Ureter (tissue), 1 donor: Measurements from ENCODE around the gene INSIG2. TPM values are rescaled to one million over a fixed set of nuclear protein-coding genes. Genes with fewer than 3 reads are reported as not detected.

Experiments used
- DNase-seq: peaks from one replicate; pipeline ENCODE4 v3.0.0-alpha.2; 2020; ENCODE audit warnings: low spot score
- total RNA-seq: library from RNA; stranded (reverse); gene quantifications from one replicate; pipeline ENCODE4 v1.2.4, GENCODE V29; 2023
- donor health status: DM: yes; HTN: yes; CAD: no.

Gene INSIG2
- total RNA-seq, 1 donor from 2014 or later = 14.3 TPM

DNA sequence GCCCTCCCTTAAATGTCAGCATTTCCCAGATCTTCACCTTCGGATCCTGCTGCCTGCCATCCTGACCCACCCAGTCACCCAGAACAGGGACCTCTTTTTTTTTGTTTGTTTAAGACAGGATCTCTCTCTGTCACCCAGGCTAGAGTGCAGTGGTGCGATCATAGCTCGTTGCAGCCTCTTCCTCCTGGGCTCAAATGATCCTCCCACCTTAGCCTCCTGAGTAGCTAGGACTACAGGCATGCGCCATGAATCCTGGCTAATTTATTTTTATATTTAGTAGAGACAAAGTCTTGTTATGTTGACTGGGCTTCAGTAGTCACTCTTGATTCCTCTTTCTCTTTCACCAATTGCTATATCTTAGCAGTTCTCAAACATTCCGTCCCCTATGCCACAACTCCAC, 39.0 kb downstream of the INSIG2 start:
- no peak for DNase-seq

DNA sequence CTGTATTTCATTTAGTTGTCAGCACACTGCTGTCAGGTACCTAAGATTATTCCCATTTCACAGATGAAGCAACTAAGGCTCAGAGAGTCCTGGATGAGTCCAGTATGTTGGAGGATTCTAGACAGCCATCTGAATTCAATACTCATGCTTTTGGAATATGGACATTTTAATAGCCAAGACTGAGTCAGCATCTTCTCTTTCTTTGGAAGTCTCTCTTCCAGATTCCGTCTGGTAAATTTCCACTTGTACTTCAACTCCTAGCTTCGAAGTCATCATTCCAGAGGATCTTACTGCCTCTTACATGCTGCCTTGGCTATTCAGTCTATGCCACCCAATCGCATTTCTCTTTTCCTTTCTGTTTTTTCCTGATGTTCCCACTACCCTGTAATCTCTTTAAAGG, 40.6 kb downstream of the INSIG2 start:
- DNase-seq = no peak

DNA sequence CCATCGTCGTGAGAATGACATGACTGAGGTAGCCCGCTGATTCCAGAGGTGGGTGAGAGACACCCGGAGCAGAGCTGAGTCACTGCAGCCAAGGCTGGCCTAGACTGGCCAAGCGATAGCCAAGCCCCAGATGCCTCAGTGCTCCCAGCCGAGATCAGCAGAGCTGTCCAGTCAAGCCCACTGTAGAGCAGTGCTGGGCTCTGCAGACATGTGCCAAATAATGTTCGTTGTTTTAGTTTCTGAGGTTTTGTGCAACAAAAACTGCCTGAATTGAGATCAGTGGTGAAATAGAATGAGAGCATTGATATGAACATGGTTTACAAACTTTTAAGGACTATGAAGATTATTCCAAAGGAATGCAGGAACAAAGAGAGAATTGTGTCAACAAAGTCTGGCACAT, 42.1 kb downstream of the INSIG2 start:
- no peak for DNase-seq

- DNase-seq = no peak
Observed at GRCh38 chr2:118131771-118132170, 43.5 kb downstream of the INSIG2 start.

DNA sequence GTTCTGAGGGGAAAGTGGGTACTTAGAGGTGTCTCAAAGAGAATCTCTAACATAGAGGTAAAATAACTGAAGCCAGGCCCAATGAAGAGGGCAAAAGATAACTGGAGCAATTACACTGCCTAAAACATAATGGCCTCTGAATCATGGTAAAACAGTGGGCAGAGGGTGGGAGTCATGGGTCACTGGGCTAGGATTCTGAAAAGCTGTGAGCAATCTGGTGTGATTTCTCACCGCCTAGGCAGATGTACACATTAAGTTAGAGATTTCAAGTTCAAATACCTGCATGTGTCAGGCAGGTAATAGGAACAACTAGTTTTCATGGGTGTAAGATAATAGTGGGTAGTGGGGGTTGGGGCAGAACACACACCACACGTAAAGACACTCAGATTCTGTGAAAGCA, 45.6 kb downstream of the INSIG2 start:
- DNase-seq = no peak

- DNase-seq = no peak
Observed at GRCh38 chr2:118134650-118135049, 46.4 kb downstream of the INSIG2 start.

- no peak for DNase-seq
Observed at GRCh38 chr2:118145207-118145606, 56.9 kb downstream of the INSIG2 start.

DNA sequence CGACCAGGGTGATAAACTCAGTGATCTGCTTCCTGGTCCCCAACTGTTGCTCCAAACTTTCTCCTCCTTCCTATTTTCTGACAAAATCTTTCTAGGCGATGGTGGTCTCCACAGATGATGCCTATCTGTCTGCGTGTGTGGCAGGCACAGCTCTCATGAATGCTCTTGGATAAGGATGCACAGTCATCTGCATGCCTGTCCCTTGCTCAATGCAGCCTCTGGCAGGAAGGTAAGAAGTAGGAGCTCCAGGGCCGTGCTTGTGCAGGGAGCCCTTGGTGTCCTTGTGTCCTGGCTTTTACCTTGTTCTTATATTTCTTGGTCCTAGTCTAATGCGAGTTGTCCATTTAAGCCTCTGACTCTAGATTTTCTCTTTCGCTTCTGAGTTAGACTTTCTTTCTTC, 57.5 kb downstream of the INSIG2 start:
- DNase-seq = no peak

GRCh38 chr2:118146315-118147283, 58.3 kb downstream of the INSIG2 start:
- DNase-seq = no peak

DNA sequence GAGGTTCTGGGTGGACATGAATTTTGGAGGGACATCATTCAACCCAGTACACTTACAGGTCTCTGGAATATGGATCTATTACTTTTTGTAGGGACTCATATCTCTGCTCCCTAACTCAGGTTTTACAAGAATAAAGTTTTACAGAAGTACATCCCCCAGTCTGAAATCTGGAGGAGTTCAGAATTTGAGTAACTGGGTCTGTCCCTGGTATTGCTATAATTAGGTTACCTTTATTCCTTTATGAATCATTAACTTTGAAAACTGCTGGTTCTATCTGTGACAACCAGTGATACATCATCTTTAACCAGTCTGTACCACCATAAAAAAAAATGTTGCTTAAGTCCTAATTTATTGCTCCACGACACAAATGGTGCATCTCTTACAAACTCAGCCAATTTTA, 59.9 kb downstream of the INSIG2 start:
- no peak for DNase-seq

DNA sequence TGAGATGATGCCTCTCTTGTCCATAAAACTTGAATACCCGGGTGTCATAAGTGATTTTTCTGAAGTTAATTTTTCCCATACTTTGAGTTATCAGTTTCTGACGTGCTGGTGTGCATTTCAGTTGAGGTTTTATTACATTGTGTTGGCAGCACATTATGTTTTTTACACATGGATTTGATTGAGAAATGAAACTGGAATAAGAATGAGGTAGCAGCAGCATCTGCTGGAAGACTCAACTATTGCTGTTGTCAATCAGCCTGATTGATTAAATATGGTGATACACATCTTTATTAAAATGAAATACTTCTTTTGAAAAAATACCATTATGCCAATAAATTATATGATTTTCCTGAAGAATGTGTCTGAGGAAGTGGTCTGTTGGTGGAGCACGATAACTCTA, 60.5 kb downstream of the INSIG2 start:
- no peak for DNase-seq

DNA sequence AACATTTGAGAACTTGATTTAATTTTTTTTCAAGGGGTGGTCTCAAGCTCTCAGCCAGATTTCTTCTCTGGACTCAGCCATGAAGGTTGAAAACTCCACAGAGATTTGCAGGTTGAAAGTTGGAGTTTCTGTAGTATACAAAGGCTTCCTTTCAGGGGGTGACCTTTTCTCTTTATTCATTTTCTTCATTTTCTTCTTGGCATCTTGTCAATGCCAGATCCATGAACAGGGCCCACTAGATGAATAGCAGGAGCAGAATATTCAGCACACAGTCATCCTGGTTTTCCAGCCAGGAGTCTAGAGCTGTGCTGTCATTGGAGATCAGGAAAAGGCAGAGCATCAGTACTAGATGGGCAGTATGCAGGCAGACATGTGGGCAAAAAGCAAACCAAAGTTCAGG, 62.0 kb downstream of the INSIG2 start:
- DNase-seq = no peak

DNA sequence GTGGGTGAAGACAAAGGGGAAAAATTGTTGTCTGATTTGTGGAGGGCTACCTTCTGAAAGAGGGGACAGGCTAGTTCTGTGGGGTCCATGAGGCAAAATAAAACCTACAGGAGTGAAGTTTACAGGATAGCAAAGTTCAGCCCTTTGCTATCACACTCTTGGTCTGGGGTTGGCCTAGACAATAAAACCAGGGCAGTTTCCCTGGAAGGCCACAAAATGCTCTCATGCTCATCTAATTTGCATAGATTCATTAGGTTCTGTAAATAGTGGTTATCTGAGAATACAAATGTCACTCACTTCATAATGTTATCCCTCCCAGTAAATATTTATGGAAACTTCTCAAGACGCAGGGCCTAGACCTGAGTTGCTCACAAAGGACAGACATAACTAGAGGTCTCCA, 63.6 kb downstream of the INSIG2 start:
- DNase-seq = no peak

GRCh38 chr2:118153433-118153832, 65.2 kb downstream of the INSIG2 start:
- DNase-seq = no peak

- no peak for DNase-seq
Observed at GRCh38 chr2:118154176-118154575, 65.9 kb downstream of the INSIG2 start.

Other genes with a start within 250 kb of the INSIG2 start
- 36.4 TPM for gene CCDC93, start 74.4 kb upstream of the INSIG2 start, total RNA-seq